Caki2 (cell line): ENCODE measurements around the gene MOV10. TPM values are rescaled to one million over a fixed set of nuclear protein-coding genes. Genes with fewer than 3 reads are reported as not detected.

Experiments used
- DNase-seq: peaks from one replicate; pipeline ENCODE4 v3.0.0-alpha.2; 2015; ENCODE audit warnings: low read depth
- in situ Hi-C: cut with HindIII; loops from 2 replicates; pipeline ENCODE4 v1.10.0; 2016; ENCODE audit warnings: low sequenced_read_pairs, low pct_unique_long_range_greater_than_20kb, mixed read lengths
- total RNA-seq: library from RNA; depleted of rRNA; stranded (reverse); fragments of >200 nt; shearing (Covaris generic); gene quantifications from 2 replicates; pipeline ENCODE4 v1.2.3, GENCODE V29; 2014; ENCODE audit warnings: low replicate concordance

Gene MOV10
- total RNA-seq, 1 experiment from 2014 or later = 83.2 TPM

- in situ Hi-C loops = no loop called here
- DNase-seq = no peak
These were observed 20.0 kb downstream of the MOV10 start for GRCh38 chr1:112694363-112694929.

- in situ Hi-C loops = no loop called here
- DNase-seq = no peak
These were observed 20.8 kb downstream of the MOV10 start for GRCh38 chr1:112695276-112695675.

GRCh38 chr1:112696578-112697314, 22.3 kb downstream of the MOV10 start:
- no peak for DNase-seq
- in situ Hi-C loops = no loop called here

- in situ Hi-C loops = no loop called here
- DNase-seq = no peak
These were observed 23.3 kb downstream of the MOV10 start for GRCh38 chr1:112697781-112698201.

GRCh38 chr1:112698366-112699310, 24.2 kb downstream of the MOV10 start:
- DNase-seq = no peak
- in situ Hi-C loops = no loop called here

- in situ Hi-C loops = no loop called here
- no peak for DNase-seq
These were observed 25.1 kb downstream of the MOV10 start for GRCh38 chr1:112699425-112700144.

GRCh38 chr1:112700290-112701226, 26.1 kb downstream of the MOV10 start:
- DNase-seq = peak; percentile 83
- in situ Hi-C loops = no loop called here

GRCh38 chr1:112701227-112702066, 27.0 kb downstream of the MOV10 start:
- in situ Hi-C loops = no loop called here
- DNase-seq = no peak

- no peak for DNase-seq
- in situ Hi-C loops = no loop called here
These were observed 27.6 kb downstream of the MOV10 start for GRCh38 chr1:112702067-112702395.

- DNase-seq = no peak
- in situ Hi-C loops = no loop called here
These were observed 28.2 kb downstream of the MOV10 start for GRCh38 chr1:112702420-112703261.

- in situ Hi-C loops = no loop called here
- DNase-seq = no peak
These were observed 29.2 kb downstream of the MOV10 start for GRCh38 chr1:112703706-112704105.

GRCh38 chr1:112704391-112704933, 30.0 kb downstream of the MOV10 start:
- no peak for DNase-seq
- in situ Hi-C loops = no loop called here

GRCh38 chr1:112704934-112705627, 30.6 kb downstream of the MOV10 start:
- in situ Hi-C loops = no loop called here
- DNase-seq = peak; percentile 96

GRCh38 chr1:112706505-112707220, 32.2 kb downstream of the MOV10 start, which contains the start of gene RHOC:
Gene RHOC, minus strand, starts transcription at chr1:112707127. Its CDS starts 3,328 bp downstream, at chr1:112703799.
- in situ Hi-C loops = no loop called here
- DNase-seq = peak; percentile 33
